A673 (cell line): ENCODE measurements around the gene GPR137C. TPM values are rescaled to one million over a fixed set of nuclear protein-coding genes. Genes with fewer than 3 reads are reported as not detected.
A peak's percentile ranks its signal among the peaks of the same experiment; 100 is the strongest.

Experiments used
- Bru-seq: library from RNA; stranded (reverse); fragments of 400-500 nt; gene quantifications from one replicate; lab custom pipeline; 2021; lab: Mats Ljungman, UMichigan
- BruChase-seq, 2 experiments: library from RNA; stranded (reverse); fragments of 400-500 nt; gene quantifications; one replicate each; lab custom pipeline; 2021; lab: Mats Ljungman, UMichigan
- BruUV-seq: library from RNA; stranded (reverse); fragments of 400-500 nt; replicated peaks from 2 replicates; lab custom pipeline; 2021; lab: Mats Ljungman, UMichigan
- CTCF ChIA-PET: fragments of 300-600 bp; sonication (Branson Sonifier 250); formaldehyde crosslinking; loops from one replicate; lab custom pipeline; 2022; ENCODE audit warnings: antibody characterized with exemption; lab: Charles Lee
- POLR2A ChIA-PET: fragments of 300-600 bp; sonication (Branson Sonifier 250); formaldehyde crosslinking; loops from one replicate; lab custom pipeline; 2022; ENCODE audit warnings: antibody characterized with exemption; ENCODE audit not compliant: low non-redundant PET; lab: Charles Lee
- DNase-seq: peaks from one replicate; pipeline ENCODE4 v3.0.0-alpha.2; 2015; ENCODE audit warnings: low spot score
- H3K27ac ChIP-seq: fragments of 200-600 bp; sonication (generic); 2 replicates; pipeline ENCODE4 v1.5.1; 2016; ENCODE audit warnings: mixed run types, low read depth, mild to moderate bottlenecking, mixed read lengths, antibody characterized with exemption, low read length; ENCODE audit not compliant: poor library complexity, severe bottlenecking
- H3K27me3 ChIP-seq: fragments of 200-600 bp; sonication (generic); replicated peaks from 2 replicates; pipeline ENCODE4 v1.6.1; 2017; ENCODE audit warnings: mixed run types, low read depth, mild to moderate bottlenecking, mixed read lengths, antibody characterized with exemption, low read length; ENCODE audit not compliant: insufficient read depth, poor library complexity
- H3K36me3 ChIP-seq: fragments of 200-600 bp; sonication (generic); 2 replicates; pipeline ENCODE4 v1.6.1; 2016; ENCODE audit warnings: mixed run types, mild to moderate bottlenecking, mixed read lengths, antibody characterized with exemption, low read length; ENCODE audit not compliant: insufficient read depth, poor library complexity, severe bottlenecking
- H3K4me1 ChIP-seq: fragments of 200-600 bp; sonication (generic); 2 replicates; pipeline ENCODE4 v1.6.1; 2017; ENCODE audit warnings: mixed run types, mild to moderate bottlenecking, mixed read lengths, antibody characterized with exemption, low read length; ENCODE audit not compliant: insufficient read depth, poor library complexity, severe bottlenecking
- H3K4me3 ChIP-seq: fragments of 200-600 bp; sonication (generic); 2 replicates; pipeline ENCODE4 v1.5.1; 2016; ENCODE audit warnings: low read depth, mixed run types, mild to moderate bottlenecking, mixed read lengths, low read length; ENCODE audit not compliant: poor library complexity, severe bottlenecking
- H3K9me3 ChIP-seq: fragments of 200-600 bp; sonication (generic); 2 replicates; pipeline ENCODE4 v1.6.1; 2016; ENCODE audit warnings: mixed run types, low read depth, mild to moderate bottlenecking, mixed read lengths, antibody characterized with exemption, low read length; ENCODE audit not compliant: poor library complexity, severe bottlenecking
- CTCF ChIP-seq: fragments of 300-800, 200-600 bp; sonication (generic); conservative IDR thresholded peaks from 2 replicates; pipeline ENCODE4 v1.5.1; 2017; ENCODE audit warnings: low read depth, mild to moderate bottlenecking, antibody characterized with exemption, low read length, moderate library complexity, mixed read lengths
- EZH2 ChIP-seq: fragments of 200-600 bp; sonication (generic); IDR thresholded peaks from 2 replicates; pipeline ENCODE4 v1.6.1; 2017; ENCODE audit warnings: borderline replicate concordance, low read depth, mild to moderate bottlenecking, mixed read lengths, antibody characterized with exemption, low read length; ENCODE audit not compliant: poor library complexity, severe bottlenecking
- intact Hi-C: fragments of 100-400 bp; cut with micrococcal nuclease; formaldehyde crosslinking; loops from one replicate; pipeline ENCODE4 v1.10.0; 2022; ENCODE audit not compliant: unreplicated experiment
- long read RNA-seq: library from polyadenylated mRNA; stranded (forward); transcript quantifications from one replicate; pipeline ENCODE4 v2.0.0, GENCODE V29; 2022
- total RNA-seq: library from RNA; stranded (reverse); gene quantifications from 2 replicates; pipeline ENCODE4 v1.2.3, GENCODE V29; 2021

Gene GPR137C
- total RNA-seq (2.4 and 2.8 TPM in 2 replicates), Bru-seq, nascent RNA (percentile 53 among the genes with signal in this experiment), BruChase-seq, experiment 1, labeled RNA remaining after a 2-hour chase (percentile 58 among the genes with signal in this experiment), BruChase-seq, experiment 2, labeled RNA remaining after a 6-hour chase (percentile 53 among the genes with signal in this experiment)
- long read RNA-seq, partial matches to known transcripts = 0 of 1 reads
- long read RNA-seq, other reads (novel, unspliced or antisense) = 1 of 1 reads

GRCh38 chr14:52552063-52552988 is at the start of gene GPR137C, which contains the start of gene TXNDC16:
GPR137C (plus strand) TSS chr14:52552836; CDS start chr14:52553148, 312 bp downstream.
TXNDC16 (minus strand) TSS chr14:52552505; CDS start chr14:52543557, 8,948 bp downstream.
- TSS peak; percentile 67 for BruUV-seq
- Histone ChIP-seq H3K36me3 (no peaks in the 10 kb centered on the region), H3K27me3 (no peaks in the 10 kb centered on the region), H3K4me1 (peaks cover 17% of the 10 kb centered on the region), H3K9me3 (no peaks in the 10 kb centered on the region), H3K4me3 (peak within 1 kb of the TSS; percentile 81), H3K27ac (peak within 1 kb of the TSS; percentile 56)
- intact Hi-C loops = loop anchor here (5.0 kb wide), 1 partner anchor 140 kb away; no protein-coding TSS in a partner anchor
- DNase-seq = peak; percentile 100
- ChIA-PET POLR2A (interaction anchor here (0.6 kb wide), 1 partner anchor 44 kb away, joined by 3 read pairs; no protein-coding TSS in a partner anchor), CTCF (interaction anchor here (0.6 kb wide), 2 partner anchors 98 to 489 kb away, joined by 3 to 4 read pairs; no protein-coding TSS in a partner anchor)
- no peak for TF ChIP-seq EZH2
- no peak for TF ChIP-seq CTCF

- POLR2A ChIA-PET = no interaction called here
- Histone ChIP-seq H3K36me3 (no peaks in the 10 kb centered on the region), H3K9me3 (no peaks in the 10 kb centered on the region), H3K27ac (no peak overlapping the region), H3K4me3 (no peak overlapping the region), H3K27me3 (no peaks in the 10 kb centered on the region), H3K4me1 (no peaks in the 10 kb centered on the region)
- no peak for DNase-seq
- BruUV-seq = no TSS peak
- CTCF ChIA-PET = no interaction called here
- intact Hi-C loops = no loop called here
- TF ChIP-seq CTCF (no peak), EZH2 (no peak)
Observed at GRCh38 chr14:52513249-52513648, 39.4 kb upstream of the GPR137C start.

- Histone ChIP-seq H3K4me3 (no peak overlapping the region), H3K9me3 (no peaks in the 10 kb centered on the region), H3K36me3 (no peaks in the 10 kb centered on the region), H3K4me1 (no peaks in the 10 kb centered on the region), H3K27me3 (no peaks in the 10 kb centered on the region), H3K27ac (no peak overlapping the region)
- ChIA-PET CTCF (no interaction called here), POLR2A (interaction anchor here (0.5 kb wide), 1 partner anchor 500 kb away, joined by 3 read pairs; no protein-coding TSS in a partner anchor)
- intact Hi-C loops = no loop called here
- DNase-seq = no peak
- no peak for TF ChIP-seq CTCF
- TF ChIP-seq EZH2 = no peak
- no TSS peak for BruUV-seq
Observed at GRCh38 chr14:52514046-52514811, 38.4 kb upstream of the GPR137C start.
